PC-3 (cell line): Measurements from ENCODE around the gene CROCC2. TPM values are rescaled to one million over a fixed set of nuclear protein-coding genes. Genes with fewer than 3 reads are reported as not detected.

Experiments used
- ATAC-seq: fragments of 200-7000 bp; cut with Tn5 transposase; 2 replicates; pipeline ENCODE4 v1.9.1; 2020; ENCODE audit warnings: mild to moderate bottlenecking, moderate library complexity
- BruUV-seq: library from RNA; stranded (reverse); fragments of 400-500 nt; replicated peaks from 2 replicates; lab custom pipeline; 2021; lab: Mats Ljungman, UMichigan
- CTCF ChIA-PET: fragments of 300-600 bp; sonication (Branson Sonifier 250); formaldehyde crosslinking; loops from one replicate; lab custom pipeline; 2022; ENCODE audit warnings: antibody characterized with exemption; lab: Charles Lee
- POLR2A ChIA-PET: fragments of 300-600 bp; sonication (Branson Sonifier 250); formaldehyde crosslinking; loops from one replicate; lab custom pipeline; 2022; ENCODE audit warnings: antibody characterized with exemption; ENCODE audit not compliant: unreplicated experiment; lab: Charles Lee
- DNase-seq: peaks from one replicate; pipeline ENCODE4 v3.0.0-alpha.2; 2015
- H2AFZ ChIP-seq: fragments of 300-600 bp; sonication (generic); 2 replicates; pipeline ENCODE4 v1.6.0; 2016; ENCODE audit warnings: antibody characterized with exemption, low read length
- H3F3A ChIP-seq: fragments of 300-600 bp; sonication (generic); one replicate; pipeline ENCODE4 v1.6.0; 2017; ENCODE audit warnings: antibody characterized with exemption, low read length, control low read depth, mild to moderate bottlenecking; ENCODE audit not compliant: unreplicated experiment
- H3K27ac ChIP-seq: fragments of 300-600 bp; sonication (generic); 2 replicates; pipeline ENCODE4 v1.5.1; 2016; ENCODE audit warnings: mild to moderate bottlenecking, low read length
- H3K27me3 ChIP-seq: fragments of 300-600 bp; sonication (generic); 2 replicates; pipeline ENCODE4 v1.6.1; 2016; ENCODE audit warnings: low read length, mixed read lengths
- H3K36me3 ChIP-seq: fragments of 300-600 bp; sonication (generic); 2 replicates; pipeline ENCODE4 v1.6.1; 2016; ENCODE audit warnings: low read depth, mixed run types, low read length, mixed read lengths
- H3K4me1 ChIP-seq: fragments of 300-600 bp; sonication (generic); 2 replicates; pipeline ENCODE4 v1.5.1; 2016; ENCODE audit warnings: low read length; ENCODE audit not compliant: insufficient read depth
- H3K4me2 ChIP-seq: fragments of 300-600 bp; sonication (generic); 2 replicates; pipeline ENCODE4 v1.6.0; 2016; ENCODE audit warnings: low read length
- H3K4me3 ChIP-seq: fragments of 300-600 bp; sonication (generic); 2 replicates; pipeline ENCODE4 v1.5.1; 2016; ENCODE audit warnings: mild to moderate bottlenecking, low read length, mixed read lengths
- H3K79me2 ChIP-seq: fragments of 300-600 bp; sonication (generic); 2 replicates; pipeline ENCODE4 v1.6.1; 2017; ENCODE audit warnings: low read length, mixed read lengths
- H3K9ac ChIP-seq: fragments of 300-600 bp; sonication (generic); 2 replicates; pipeline ENCODE4 v1.6.0; 2016; ENCODE audit warnings: mild to moderate bottlenecking, low read length
- H3K9me2 ChIP-seq: fragments of 300-600 bp; sonication (generic); replicated peaks from 2 replicates; pipeline ENCODE4 v1.6.1; 2016; ENCODE audit warnings: mixed run types, low read length, mixed read lengths
- H3K9me3 ChIP-seq: fragments of 300-600 bp; sonication (generic); 2 replicates; pipeline ENCODE4 v1.6.1; 2016; ENCODE audit warnings: low read length, mixed read lengths
- H4K20me1 ChIP-seq: fragments of 300-600 bp; sonication (generic); 2 replicates; pipeline ENCODE4 v1.6.1; 2016; ENCODE audit warnings: low read length, mixed read lengths
- CTCF ChIP-seq: fragments of 300-600 bp; sonication (generic); conservative IDR thresholded peaks from 2 replicates; pipeline ENCODE4 v1.5.1; 2017; ENCODE audit warnings: antibody characterized with exemption, low read depth, mild to moderate bottlenecking, low read length
- EZH2 ChIP-seq: fragments of 300-600 bp; sonication (generic); IDR thresholded peaks from one replicate; pipeline ENCODE4 v1.6.1; 2017; ENCODE audit warnings: antibody characterized with exemption, mild to moderate bottlenecking, low read length; ENCODE audit not compliant: unreplicated experiment
- EZH2phosphoT487 ChIP-seq: fragments of 300-600 bp; sonication (generic); IDR thresholded peaks from 2 replicates; pipeline ENCODE4 v1.6.1; 2018; ENCODE audit warnings: mild to moderate bottlenecking, antibody characterized with exemption, low read length, borderline replicate concordance
- intact Hi-C: fragments of 100-400 bp; cut with micrococcal nuclease; formaldehyde crosslinking; loops from 2 replicates; pipeline ENCODE4 v1.9.0; 2023
- total RNA-seq: library from RNA; depleted of rRNA; stranded (reverse); fragments of >200 nt; gene quantifications from 2 replicates; pipeline ENCODE4 v1.2.3, GENCODE V29; 2014

The CROCC2 gene
- total RNA-seq, 1 experiment from 2014 or later: not detected

GRCh38 chr2:241037498-241037897 is 131.4 kb downstream of the CROCC2 start:
- POLR2A ChIA-PET: no interaction called here
- DNase-seq: no peak
- CTCF ChIA-PET: no interaction called here
- no peak for TF ChIP-seq EZH2
- TF ChIP-seq CTCF: no peak
- TF ChIP-seq EZH2phosphoT487: no peak
- Histone ChIP-seq H3K79me2 (no peaks in the 10 kb centered on the region), H4K20me1 (no peaks in the 10 kb centered on the region), H3K4me2 (no peak overlapping the region), H3K9me2 (no peaks in the 10 kb centered on the region), H3K27ac (no peak overlapping the region), H3F3A (no peaks in the 10 kb centered on the region), H3K36me3 (no peaks in the 10 kb centered on the region), H3K4me1 (peaks cover 9% of the 10 kb centered on the region; the same call in 1 of the 2 replicates), H3K27me3 (no peaks in the 10 kb centered on the region), H3K4me3 (no peak overlapping the region), H2AFZ (no peak overlapping the region), H3K9me3 (no peaks in the 10 kb centered on the region), H3K9ac (no peak overlapping the region)
- BruUV-seq: no TSS peak
- intact Hi-C loops: no loop called here
- ATAC-seq: no peak

GRCh38 chr2:241038374-241039180 is 132.4 kb downstream of the CROCC2 start:
- ATAC-seq: no peak
- CTCF ChIA-PET: no interaction called here

More at GRCh38 chr2:241038374-241039180, 132.4 kb downstream of the CROCC2 start:
- H3K27ac ChIP-seq: no peak overlapping the region
- H3K4me1 ChIP-seq: peaks cover 9% of the 10 kb centered on the region; the same call in 1 of the 2 replicates
- no peaks in the 10 kb centered on the region for H3K27me3 ChIP-seq
- intact Hi-C loops: no loop called here
- H4K20me1 ChIP-seq: no peaks in the 10 kb centered on the region
- H3K9ac ChIP-seq: no peak overlapping the region
- no peaks in the 10 kb centered on the region for H3K79me2 ChIP-seq
- POLR2A ChIA-PET: no interaction called here
- no peaks in the 10 kb centered on the region for H3K36me3 ChIP-seq
- no peaks in the 10 kb centered on the region for H3K9me3 ChIP-seq
- H3K4me3 ChIP-seq: no peak overlapping the region
- H3F3A ChIP-seq: no peaks in the 10 kb centered on the region
- no peaks in the 10 kb centered on the region for H3K9me2 ChIP-seq
- H3K4me2 ChIP-seq: no peak overlapping the region
- no peak for DNase-seq
- no peak overlapping the region for H2AFZ ChIP-seq
- no TSS peak for BruUV-seq
- no peak for TF ChIP-seq EZH2phosphoT487
- TF ChIP-seq EZH2: no peak
- TF ChIP-seq CTCF: no peak
